Measurements from ENCODE around the gene MFAP2.
"Not testable (repeated sequence)": the region's sequence is repeated elsewhere in the genome, so short reads cannot be mapped to it uniquely, and the experiment has no call there.

DNA sequence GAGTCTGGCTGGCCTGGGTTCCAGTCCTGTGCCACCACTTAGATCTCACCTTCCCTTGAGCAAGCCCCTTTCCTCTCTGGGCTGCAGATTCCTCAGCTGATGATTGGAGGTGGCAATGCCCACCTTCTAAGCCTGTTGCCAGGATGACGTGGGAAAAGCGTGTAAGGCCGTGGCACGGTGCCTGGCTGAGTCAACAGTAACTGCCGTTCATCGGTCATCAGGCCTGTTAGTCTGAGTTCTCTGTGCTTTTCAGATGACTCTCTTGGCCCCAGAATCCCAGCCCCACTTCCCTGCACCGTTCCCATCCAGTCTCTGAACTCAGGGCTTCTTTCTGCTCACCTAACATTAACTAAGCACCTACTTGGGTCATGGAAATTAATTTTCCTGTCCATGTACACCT is 31.4 kb downstream of the MFAP2 start:
- TF ChIP-seq, protein P1, sequence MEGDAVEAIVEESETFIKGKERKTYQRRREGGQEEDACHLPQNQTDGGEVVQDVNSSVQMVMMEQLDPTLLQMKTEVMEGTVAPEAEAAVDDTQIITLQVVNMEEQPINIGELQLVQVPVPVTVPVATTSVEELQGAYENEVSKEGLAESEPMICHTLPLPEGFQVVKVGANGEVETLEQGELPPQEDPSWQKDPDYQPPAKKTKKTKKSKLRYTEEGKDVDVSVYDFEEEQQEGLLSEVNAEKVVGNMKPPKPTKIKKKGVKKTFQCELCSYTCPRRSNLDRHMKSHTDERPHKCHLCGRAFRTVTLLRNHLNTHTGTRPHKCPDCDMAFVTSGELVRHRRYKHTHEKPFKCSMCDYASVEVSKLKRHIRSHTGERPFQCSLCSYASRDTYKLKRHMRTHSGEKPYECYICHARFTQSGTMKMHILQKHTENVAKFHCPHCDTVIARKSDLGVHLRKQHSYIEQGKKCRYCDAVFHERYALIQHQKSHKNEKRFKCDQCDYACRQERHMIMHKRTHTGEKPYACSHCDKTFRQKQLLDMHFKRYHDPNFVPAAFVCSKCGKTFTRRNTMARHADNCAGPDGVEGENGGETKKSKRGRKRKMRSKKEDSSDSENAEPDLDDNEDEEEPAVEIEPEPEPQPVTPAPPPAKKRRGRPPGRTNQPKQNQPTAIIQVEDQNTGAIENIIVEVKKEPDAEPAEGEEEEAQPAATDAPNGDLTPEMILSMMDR (IDR thresholded peaks at IDR 0.05): not testable (repeated sequence)
- TF ChIP-seq POLR2A (IDR thresholded peaks at IDR 0.05): not testable (repeated sequence)
